WTC11 (cell line): ENCODE results near the gene GCK. TPM values are rescaled to one million over a fixed set of nuclear protein-coding genes. Genes with fewer than 3 reads are reported as not detected.

Experiments
- ATAC-seq: fragments of 200-7000 bp; cut with Tn5 transposase; 2 replicates; pipeline ENCODE4 v1.10.0; 2021; ENCODE audit warnings: mild to moderate bottlenecking, moderate library complexity
- CTCF ChIA-PET: fragments of 300-600 bp; sonication (Branson Sonifier 250); formaldehyde crosslinking; loops from one replicate; lab custom pipeline; 2021; ENCODE audit warnings: antibody characterized with exemption; lab: Charles Lee
- POLR2A ChIA-PET: fragments of 350-600 bp; sonication (Branson Sonifier 250); formaldehyde crosslinking; loops from one replicate; lab custom pipeline; 2021; ENCODE audit warnings: antibody characterized with exemption; lab: Charles Lee
- DNase-seq: peaks from one replicate; pipeline ENCODE4 v3.0.0; 2021; ENCODE audit warnings: low spot score
- H3K27ac Mint-ChIP-seq: 2 replicates; pipeline ENCODE4 v1.8.0; 2021; ENCODE audit warnings: mixed read lengths
- H3K27me3 Mint-ChIP-seq: 2 replicates; pipeline ENCODE4 v1.8.0; 2021; ENCODE audit warnings: low read depth, mild to moderate bottlenecking, moderate library complexity, mixed read lengths
- H3K36me3 Mint-ChIP-seq: 2 replicates; pipeline ENCODE4 v1.8.0; 2021; ENCODE audit warnings: mixed read lengths
- H3K4me1 Mint-ChIP-seq: 2 replicates; pipeline ENCODE4 v1.8.0; 2022; ENCODE audit warnings: mixed read lengths
- H3K4me3 Mint-ChIP-seq: 2 replicates; pipeline ENCODE4 v1.8.0; 2021; ENCODE audit warnings: mild to moderate bottlenecking, moderate library complexity, mixed read lengths
- H3K9me3 Mint-ChIP-seq: 2 replicates; pipeline ENCODE4 v1.8.0; 2021; ENCODE audit warnings: mixed read lengths
- AR ChIP-seq: fragments of 250-450 bp; sonication (Bioruptor Pico); IDR thresholded peaks from 2 replicates; pipeline ENCODE4 v1.9.0; 2021; ENCODE audit warnings: mild to moderate bottlenecking
- ATF2 ChIP-seq: sonication (generic); formaldehyde crosslinking; IDR thresholded peaks from 2 replicates; pipeline ENCODE4 v1.8.1; 2022; ENCODE audit warnings: low read depth, missing genetic modification reagents, borderline replicate concordance
- CDX4 ChIP-seq: fragments of 250-450 bp; sonication (Bioruptor Pico); IDR thresholded peaks from 2 replicates; pipeline ENCODE4 v1.9.0; 2021; ENCODE audit warnings: moderate library complexity, mild to moderate bottlenecking, inconsistent platforms, borderline replicate concordance
- CREB1 ChIP-seq: sonication (generic); formaldehyde crosslinking; IDR thresholded peaks from 2 replicates; pipeline ENCODE4 v1.8.0; 2023; ENCODE audit warnings: mild to moderate bottlenecking, missing genetic modification reagents
- CREM ChIP-seq: sonication (generic); formaldehyde crosslinking; IDR thresholded peaks from 2 replicates; pipeline ENCODE4 v1.8.1; 2022; ENCODE audit warnings: mild to moderate bottlenecking, missing genetic modification reagents, moderate library complexity
- E2F5 ChIP-seq: sonication (generic); formaldehyde crosslinking; IDR thresholded peaks from 2 replicates; pipeline ENCODE4 v1.8.1; 2022; ENCODE audit warnings: mild to moderate bottlenecking, moderate library complexity, missing genetic modification reagents
- ESRRA ChIP-seq: sonication (generic); formaldehyde crosslinking; IDR thresholded peaks from 2 replicates; pipeline ENCODE4 v1.8.1; 2022; ENCODE audit warnings: mild to moderate bottlenecking, missing genetic modification reagents, borderline replicate concordance
- FOXJ3 ChIP-seq: sonication (generic); formaldehyde crosslinking; IDR thresholded peaks from 2 replicates; pipeline ENCODE4 v1.9.0; 2021; ENCODE audit warnings: missing genetic modification reagents, mild to moderate bottlenecking, borderline replicate concordance
- FOXP1 ChIP-seq: sonication (generic); formaldehyde crosslinking; IDR thresholded peaks from 2 replicates; pipeline ENCODE4 v1.8.0; 2022; ENCODE audit warnings: missing genetic modification reagents, mild to moderate bottlenecking, moderate library complexity, borderline replicate concordance
- IRF1 ChIP-seq: sonication (generic); formaldehyde crosslinking; IDR thresholded peaks from 2 replicates; pipeline ENCODE4 v1.8.0; 2023; ENCODE audit warnings: missing genetic modification reagents
- IRF2 ChIP-seq: sonication (generic); formaldehyde crosslinking; IDR thresholded peaks from 2 replicates; pipeline ENCODE4 v1.8.0; 2022; ENCODE audit warnings: low read depth, missing genetic modification reagents, borderline replicate concordance
- MYBL2 ChIP-seq: sonication (generic); formaldehyde crosslinking; IDR thresholded peaks from 2 replicates; pipeline ENCODE4 v1.8.1; 2023; ENCODE audit warnings: mild to moderate bottlenecking, moderate library complexity, missing genetic modification reagents
- NFATC4 ChIP-seq: fragments of 250-450 bp; sonication (Bioruptor Pico); IDR thresholded peaks from 2 replicates; pipeline ENCODE4 v1.9.0; 2021; ENCODE audit warnings: mild to moderate bottlenecking
- NFYB ChIP-seq: sonication (generic); formaldehyde crosslinking; conservative IDR thresholded peaks from 2 replicates; pipeline ENCODE4 v1.8.0; 2022; ENCODE audit warnings: low read depth, missing genetic modification reagents
- PRDM15 ChIP-seq: sonication (generic); formaldehyde crosslinking; IDR thresholded peaks from 2 replicates; pipeline ENCODE4 v1.8.0; 2022; ENCODE audit warnings: missing genetic modification reagents
- RORB ChIP-seq: fragments of 250-450 bp; sonication (Bioruptor Pico); IDR thresholded peaks from 2 replicates; pipeline ENCODE4 v1.9.0; 2021; ENCODE audit warnings: mild to moderate bottlenecking
- TP53 ChIP-seq: sonication (generic); formaldehyde crosslinking; IDR thresholded peaks from 2 replicates; pipeline ENCODE4 v1.8.1; 2023; ENCODE audit warnings: mild to moderate bottlenecking, missing genetic modification reagents
- ZNF416 ChIP-seq: fragments of 250-450 bp; sonication (Bioruptor Pico); IDR thresholded peaks from 2 replicates; pipeline ENCODE4 v1.9.0; 2021; ENCODE audit warnings: mild to moderate bottlenecking, inconsistent platforms
- ZNF423 ChIP-seq: fragments of 250-450 bp; sonication (Bioruptor Pico); IDR thresholded peaks from 2 replicates; pipeline ENCODE4 v2.1.2; 2022; ENCODE audit warnings: mild to moderate bottlenecking, moderate library complexity
- total RNA-seq: library from RNA; stranded (reverse); gene quantifications from 3 replicates; pipeline ENCODE4 v1.2.3, GENCODE V29; 2021

GCK gene
- total RNA-seq, 1 experiment from 2014 or later = 3.3 TPM

- no peak for TF ChIP-seq FOXP1 (CRISPR knock-in tag)
- no peak for TF ChIP-seq ZNF416 (CRISPR knock-in tag)
- TF ChIP-seq ATF2 (CRISPR knock-in tag) = no peak
- no peak for TF ChIP-seq AR (CRISPR knock-in tag)
- TF ChIP-seq NFATC4 (CRISPR knock-in tag) = no peak
Measured at GRCh38 chr7:44167920-44168319, 21.3 kb downstream of the GCK start (continued).

- Mint-ChIP-seq H3K9me3 (peaks cover 3% of the 10 kb centered on the region; the same call in 1 of the 2 replicates), H3K4me3 (no peak overlapping the region), H3K27me3 (peaks cover 4% of the 10 kb centered on the region)
- POLR2A ChIA-PET = no interaction called here
- TF ChIP-seq IRF1 (CRISPR knock-in tag) = no peak
- TF ChIP-seq MYBL2 = no peak
- no peak for TF ChIP-seq RORB (CRISPR knock-in tag)
- TF ChIP-seq FOXP1 (CRISPR knock-in tag) = no peak
- TF ChIP-seq CREB1 = no peak
- TF ChIP-seq ESRRA = no peak
- TF ChIP-seq PRDM15 = no peak
- no peak for TF ChIP-seq CREM (CRISPR knock-in tag)
- no peak for TF ChIP-seq E2F5
- no peak for TF ChIP-seq IRF2 (CRISPR knock-in tag)
- TF ChIP-seq ZNF423 (CRISPR knock-in tag) = no peak
- TF ChIP-seq TP53 (CRISPR knock-in tag) = no peak
- no peak for TF ChIP-seq CDX4
- TF ChIP-seq FOXJ3 (CRISPR knock-in tag) = no peak
- no peak for TF ChIP-seq NFYB (CRISPR knock-in tag)
- TF ChIP-seq, all 79 proteins: peak for 0
- Mint-ChIP-seq H3K36me3 (no peaks in the 10 kb centered on the region), H3K27ac (no peak overlapping the region), H3K4me1 (peaks cover 11% of the 10 kb centered on the region)
- CTCF ChIA-PET = interaction anchor here (0.9 to 1.6 kb wide), 2 partner anchors 17 to 77 kb away, joined by 3 to 4 read pairs; no protein-coding TSS in a partner anchor
- ATAC-seq (peak; percentile 48; the same call in 1 of the 2 replicates), DNase-seq (no peak)
Measured at GRCh38 chr7:44163591-44163990, 25.6 kb downstream of the GCK start.
